ENCODE measurements around the gene GLB1L.
A peak's percentile ranks its signal among the peaks of the same experiment; 100 is the strongest.
"Not testable (repeated sequence)": the region's sequence is repeated elsewhere in the genome, so short reads cannot be mapped to it uniquely, and the experiment has no call there.

Gene GLB1L

DNA sequence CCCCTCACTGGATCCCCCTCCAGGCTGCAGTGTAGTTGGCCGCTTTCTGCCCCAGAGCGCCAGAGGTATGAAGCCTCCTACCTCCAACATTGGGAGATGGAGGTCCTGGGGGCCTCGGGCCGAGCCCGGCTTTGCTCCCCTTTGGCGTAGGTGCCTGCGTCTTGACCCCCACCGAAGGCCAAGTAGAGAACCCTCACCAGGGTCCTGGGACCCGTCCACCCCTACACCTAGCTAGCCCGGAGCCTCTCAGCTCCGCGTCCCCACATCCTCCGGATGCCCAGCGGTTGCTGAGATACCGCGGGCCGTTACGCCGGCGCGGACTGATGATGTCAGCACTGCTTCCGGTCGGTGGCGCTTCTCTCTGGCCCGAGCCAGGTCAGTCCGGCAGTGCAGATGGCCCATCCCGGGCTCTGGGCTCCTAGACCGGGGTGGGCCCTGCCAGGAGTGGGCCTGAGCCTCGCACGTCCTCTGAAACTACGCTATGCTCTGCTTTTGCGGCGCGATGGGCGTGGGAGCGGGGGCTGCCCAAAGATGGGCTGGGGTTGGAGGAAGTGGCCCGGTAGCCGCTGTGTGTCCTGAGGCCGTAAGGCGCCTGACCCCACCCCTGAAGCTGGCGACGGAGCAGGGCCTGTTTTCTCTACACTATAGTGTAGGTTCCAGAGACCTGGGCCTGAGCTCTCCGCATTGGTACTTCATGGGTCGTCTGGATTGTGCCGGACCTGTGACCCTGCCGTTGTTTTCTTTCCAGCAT lies at the start of gene GLB1L, which contains the start of gene STK16:
GLB1L (minus strand) TSS at position 297 of the 751 bp plus-strand sequence. CDS start 1,871 bp downstream, outside the sequence.
STK16 (plus strand) TSS at position 332 of the 751 bp plus-strand sequence. CDS start 521 bp downstream, outside the sequence.
- peak; percentile 84 for DNase-seq

- DNase-seq = peak; percentile 56
Measured at GRCh38 chr2:219294356-219295351, 49.4 kb upstream of the GLB1L start.

GRCh38 chr2:219293736-219294231 lies 48.5 kb upstream of the GLB1L start:
- DNase-seq = no peak

- DNase-seq = no peak
Measured at GRCh38 chr2:219292616-219293015, 47.4 kb upstream of the GLB1L start.

DNA sequence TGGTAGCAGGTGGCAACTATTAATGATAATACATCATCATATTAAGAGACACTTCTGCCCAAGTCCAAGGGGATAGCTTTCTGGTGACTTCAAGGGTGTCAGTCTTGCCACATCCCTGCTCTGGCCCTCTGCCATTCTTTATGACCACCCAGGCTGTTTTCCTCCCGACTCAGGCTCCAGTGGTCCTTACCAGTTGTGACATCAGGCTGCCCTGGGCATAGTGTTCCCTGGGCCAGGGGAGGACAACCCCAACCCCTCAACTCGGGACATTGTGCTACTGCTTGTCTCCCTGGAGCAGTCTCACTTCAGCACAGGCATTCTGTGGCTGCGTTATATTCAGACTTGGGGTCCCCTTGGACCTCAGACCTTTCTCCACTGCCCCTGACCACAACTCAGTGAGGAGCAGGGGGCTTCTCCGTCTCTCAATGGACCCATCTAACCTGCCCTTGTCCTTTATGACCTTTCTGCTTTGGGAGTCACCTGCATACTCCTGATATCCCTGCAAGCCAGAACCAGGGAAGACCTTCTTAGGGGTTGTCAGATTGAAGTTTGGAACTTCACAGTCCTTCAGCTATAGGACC lies 46.8 kb upstream of the GLB1L start:
- no peak for DNase-seq

DNA sequence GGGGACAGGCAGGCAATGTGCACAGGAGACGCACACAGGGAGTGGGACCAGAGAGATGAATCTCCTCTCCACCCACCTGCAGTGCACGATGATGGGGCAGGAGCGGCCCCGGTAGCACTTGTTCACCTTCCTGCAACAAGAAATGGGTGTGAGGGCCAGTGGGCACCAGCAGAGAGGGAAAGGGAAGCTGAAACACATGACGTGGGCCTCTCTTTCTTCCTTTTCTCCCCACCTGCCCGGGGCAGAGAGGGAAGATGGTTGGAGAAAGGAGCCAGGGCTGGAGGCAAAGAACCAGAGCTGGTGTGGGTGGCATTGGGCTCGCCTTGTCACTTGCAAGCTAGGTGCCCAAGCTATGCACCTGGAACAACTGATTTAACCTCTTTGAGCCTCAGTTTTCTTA lies 46.1 kb upstream of the GLB1L start:
- no peak for DNase-seq

DNA sequence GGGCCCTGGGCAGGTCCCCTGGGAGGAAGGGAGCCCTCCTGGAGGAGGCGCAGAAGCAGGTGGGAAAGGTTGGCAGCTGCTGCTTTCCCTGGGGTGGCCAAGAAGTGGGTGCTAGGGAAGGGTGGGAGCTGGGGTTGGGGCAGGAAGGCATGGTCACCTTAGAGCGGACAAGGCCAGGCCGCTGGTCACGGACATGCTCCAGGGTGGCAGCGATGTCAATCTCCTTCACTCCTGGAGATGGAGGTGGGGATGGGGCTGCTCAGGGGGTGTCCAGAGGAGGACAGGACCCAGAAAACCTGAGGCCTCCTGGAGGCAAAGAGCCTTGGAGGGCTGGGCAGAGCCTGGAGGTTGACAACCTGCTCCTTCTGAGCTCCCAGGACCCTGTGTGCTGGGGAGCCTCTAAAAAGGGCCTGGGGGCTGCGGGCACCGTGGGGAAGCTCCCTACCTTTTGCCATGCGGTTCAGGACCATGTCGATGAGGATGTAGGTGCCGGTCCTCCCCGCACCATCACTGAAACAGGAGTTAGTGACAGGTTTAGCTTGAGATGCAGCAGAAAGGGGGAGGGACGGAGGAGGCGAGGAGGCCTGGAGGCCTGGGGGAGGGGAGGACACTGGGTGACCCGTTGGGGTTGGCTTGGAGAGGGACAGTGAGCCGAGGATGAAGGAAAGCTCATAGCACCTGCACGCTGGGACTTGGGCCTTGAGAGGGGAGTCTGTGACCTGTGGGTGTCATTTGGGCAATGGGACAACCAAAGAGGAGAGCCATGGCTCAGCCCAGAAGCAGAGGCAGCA lies 45.3 kb upstream of the GLB1L start:
- DNase-seq = no peak

DNA sequence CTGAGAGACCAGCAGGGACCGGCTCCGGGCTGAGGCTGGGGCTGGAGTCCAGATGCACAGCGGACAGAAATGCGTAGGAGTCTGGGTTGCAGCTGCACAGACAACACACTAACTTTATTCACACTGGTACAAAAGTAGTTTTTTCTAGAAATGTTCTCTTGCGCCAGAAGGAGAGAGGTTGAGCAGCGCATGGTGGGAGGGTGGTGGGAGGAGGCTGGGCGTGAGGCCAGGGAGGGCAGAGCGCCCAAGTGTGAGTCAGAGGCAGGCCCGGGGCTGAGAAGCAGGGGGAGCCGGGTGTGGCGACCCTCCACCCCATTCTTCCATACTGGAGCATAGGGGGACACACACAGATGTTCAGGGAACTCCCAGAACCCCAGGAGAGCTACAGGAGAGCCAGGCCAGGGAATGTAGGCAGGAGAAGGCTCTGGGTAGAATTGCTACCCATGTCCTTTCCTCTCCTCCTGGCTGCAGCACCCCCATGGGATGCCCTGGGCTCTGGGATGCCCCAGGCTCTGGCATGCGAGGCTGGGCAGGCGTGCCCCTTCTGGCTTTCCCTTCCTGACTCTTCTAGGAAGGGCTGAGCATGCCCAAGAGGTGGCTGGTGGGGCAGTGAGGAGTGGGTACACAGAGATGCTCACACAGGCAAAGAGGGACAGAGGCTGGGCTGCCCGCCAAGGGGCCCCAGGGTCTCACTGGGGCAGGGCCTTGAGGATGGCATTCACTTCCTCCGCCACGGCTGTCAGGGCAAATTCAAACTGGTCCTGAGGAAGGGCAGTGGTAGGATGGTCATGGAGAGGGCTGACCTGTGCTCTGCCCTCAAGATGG lies 44.5 kb upstream of the GLB1L start:
- DNase-seq = no peak

- DNase-seq = no peak
Measured at GRCh38 chr2:219289195-219289536, 43.9 kb upstream of the GLB1L start.

DNA sequence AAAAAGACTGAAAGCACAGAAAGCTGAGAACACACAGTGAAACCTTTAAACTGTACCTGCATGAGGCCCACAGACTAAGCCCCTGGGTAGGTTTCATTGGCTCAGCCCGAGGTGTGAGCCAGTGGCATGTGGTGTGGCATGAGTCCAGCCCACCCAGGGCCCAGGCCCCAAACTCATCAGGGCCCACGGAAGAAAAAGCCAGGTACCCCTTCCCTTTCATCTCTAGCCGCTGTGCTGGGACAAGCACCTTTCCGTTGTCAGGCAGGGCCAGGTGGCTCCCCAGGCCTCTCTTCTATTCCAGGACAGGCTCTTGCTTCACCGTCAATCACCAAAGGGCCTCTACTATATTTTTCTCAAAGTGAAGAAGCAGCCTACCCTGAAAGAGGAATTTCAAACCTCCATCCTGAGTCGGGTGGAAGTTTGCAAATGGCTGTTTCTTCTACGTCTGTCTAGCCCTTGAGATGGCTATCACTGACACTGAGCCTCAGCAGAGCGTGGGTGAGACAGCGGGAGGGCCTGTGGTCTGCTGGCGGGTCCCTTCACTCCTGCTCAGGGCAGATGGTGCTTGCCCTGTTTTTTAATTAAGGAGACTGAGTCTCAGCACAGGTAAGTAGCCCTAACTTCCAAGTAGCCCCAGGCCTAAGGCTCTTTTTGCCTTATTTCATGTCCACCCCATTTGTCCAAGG lies 42.5 kb upstream of the GLB1L start:
- DNase-seq = no peak

DNA sequence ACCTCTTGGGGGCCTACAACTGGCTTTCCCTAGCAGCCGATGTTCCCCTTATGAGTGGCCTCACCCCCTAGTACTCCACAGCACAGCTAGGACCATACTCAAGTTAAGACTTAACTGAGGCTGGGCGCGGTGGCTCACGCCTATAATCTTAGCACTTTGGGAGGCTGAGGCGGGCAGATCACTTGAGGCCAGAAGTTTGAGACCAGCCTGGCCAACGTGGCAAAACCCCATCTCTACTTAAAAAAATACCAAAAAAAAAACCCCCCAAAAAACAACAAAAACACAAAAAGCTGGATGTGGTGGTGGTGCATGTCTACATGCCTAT lies 41.8 kb upstream of the GLB1L start:
- not testable (repeated sequence) for DNase-seq

GRCh38 chr2:219286436-219287115 lies 41.3 kb upstream of the GLB1L start:
- no peak for DNase-seq

- no peak for DNase-seq
Measured at GRCh38 chr2:219285894-219286425, 40.7 kb upstream of the GLB1L start.

GRCh38 chr2:219285373-219285735 lies 40.1 kb upstream of the GLB1L start:
- no peak for DNase-seq

GRCh38 chr2:219284501-219285372 lies 39.5 kb upstream of the GLB1L start:
- DNase-seq = no peak

DNA sequence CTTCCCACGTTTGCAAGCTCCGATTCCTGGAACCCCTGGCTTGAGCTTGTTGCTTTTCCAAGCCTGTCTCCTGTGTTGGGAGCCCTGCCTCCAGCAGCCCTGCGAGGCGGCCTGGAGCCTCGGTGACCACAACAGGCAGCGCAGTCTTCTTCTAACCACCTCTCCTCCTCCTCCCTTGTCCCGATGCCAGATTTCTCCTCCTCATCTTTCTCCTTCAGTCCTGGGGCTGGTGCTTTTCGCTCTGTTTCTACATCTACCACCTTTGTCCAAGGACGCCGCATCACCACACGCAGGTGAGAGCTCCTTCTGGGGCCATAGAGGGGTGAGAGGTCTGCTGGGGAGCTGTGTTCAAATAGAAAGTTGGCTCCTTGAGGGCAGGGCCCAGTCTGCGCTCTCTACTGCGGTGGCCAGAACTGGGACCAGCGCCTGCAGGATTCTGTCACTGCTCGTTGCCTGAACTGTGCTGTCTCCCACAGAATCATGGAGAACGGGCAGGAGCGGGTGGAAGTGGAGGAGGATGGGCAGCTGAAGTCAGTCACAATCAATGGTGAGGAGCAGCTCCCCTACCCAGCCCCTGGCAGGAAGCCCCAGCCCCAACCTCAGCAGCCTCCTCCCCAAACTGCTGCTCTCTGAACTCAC lies 37.8 kb upstream of the GLB1L start:
- no peak for DNase-seq

DNA sequence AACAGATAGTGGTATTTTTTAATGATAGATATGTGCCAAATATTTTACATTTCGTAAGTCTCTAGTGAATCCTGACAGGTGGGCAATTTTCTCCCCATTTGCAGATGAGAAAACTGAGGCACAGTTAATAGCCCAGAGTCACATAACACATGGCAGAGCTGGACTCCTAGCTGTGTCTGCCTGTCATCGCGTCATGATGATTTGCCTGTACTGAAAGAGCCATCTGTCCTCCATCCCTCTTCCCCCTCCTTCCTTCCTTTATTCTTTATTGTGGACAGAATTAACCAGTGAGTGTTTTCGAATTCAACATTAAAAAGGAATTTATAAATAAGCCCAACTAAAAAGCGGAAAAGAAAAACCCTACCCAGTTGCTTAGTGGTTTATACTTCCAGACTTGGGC lies 37.1 kb upstream of the GLB1L start:
- no peak for DNase-seq

GRCh38 chr2:219281588-219281987 lies 36.3 kb upstream of the GLB1L start:
- no peak for DNase-seq

DNA sequence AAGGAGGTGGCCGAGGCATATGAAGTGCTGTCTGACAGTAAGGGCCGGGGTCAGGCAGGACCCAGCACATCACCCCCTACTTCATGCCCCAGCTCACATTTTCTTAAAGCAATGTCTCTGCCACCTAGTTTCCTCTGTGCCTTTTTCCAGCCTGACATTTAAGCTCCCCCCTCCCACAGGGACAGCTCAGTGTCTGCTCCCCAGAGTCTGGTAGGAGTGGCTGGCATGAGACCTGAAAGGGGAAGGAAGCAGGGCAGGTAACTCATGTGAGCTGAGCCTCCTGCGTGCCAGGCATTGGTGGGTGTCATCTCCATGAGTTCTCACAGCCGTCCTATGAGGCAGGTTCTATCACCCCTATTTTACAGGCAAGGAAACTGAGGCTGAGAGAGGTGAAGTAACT lies 35.4 kb upstream of the GLB1L start:
- no peak for DNase-seq

All from KG1 (cell line).